DMS 273 (cell line): Measurements from ENCODE around the gene UPK1B.
A peak's percentile ranks its signal among the peaks of the same experiment; 100 is the strongest.

Experiments
- DNase-seq: peaks from one replicate; lab custom pipeline; 2025; ENCODE audit not compliant: unreplicated experiment; lab: John Stamatoyannopoulos, UW

UPK1B gene

GRCh38 chr3:119175872-119176756 is 2.7 kb downstream of the UPK1B start:
- no peak for DNase-seq

GRCh38 chr3:119176778-119177177 is 3.4 kb downstream of the UPK1B start:
- DNase-seq: no peak

GRCh38 chr3:119177321-119177720 is 3.9 kb downstream of the UPK1B start:
- DNase-seq: no peak

GRCh38 chr3:119181765-119182164 is 8.4 kb downstream of the UPK1B start:
- no peak for DNase-seq

GRCh38 chr3:119184111-119184510 is 10.7 kb downstream of the UPK1B start:
- DNase-seq: no peak

GRCh38 chr3:119184796-119185570 is 11.6 kb downstream of the UPK1B start:
- no peak for DNase-seq

GRCh38 chr3:119187266-119187665 is 13.9 kb downstream of the UPK1B start:
- DNase-seq: no peak

- DNase-seq: no peak
Measured at GRCh38 chr3:119191800-119192199, 18.4 kb downstream of the UPK1B start.

GRCh38 chr3:119194237-119195150 is 21.1 kb downstream of the UPK1B start:
- DNase-seq: no peak

GRCh38 chr3:119195151-119195476 is 21.7 kb downstream of the UPK1B start:
- DNase-seq: no peak

- DNase-seq: no peak
Measured at GRCh38 chr3:119195911-119196310, 22.5 kb downstream of the UPK1B start.

GRCh38 chr3:119205209-119205608 is 31.8 kb downstream of the UPK1B start:
- no peak for DNase-seq

GRCh38 chr3:119205685-119206084 is 32.3 kb downstream of the UPK1B start:
- DNase-seq: no peak

GRCh38 chr3:119206611-119207511 is 33.5 kb downstream of the UPK1B start:
- peak; percentile 83 for DNase-seq

- DNase-seq: no peak
Measured at GRCh38 chr3:119207512-119207875, 34.1 kb downstream of the UPK1B start.

GRCh38 chr3:119211193-119211592 is 37.8 kb downstream of the UPK1B start:
- DNase-seq: no peak

GRCh38 chr3:119211803-119212202 is 38.4 kb downstream of the UPK1B start:
- DNase-seq: no peak

GRCh38 chr3:119219069-119219468 is 45.7 kb downstream of the UPK1B start:
- no peak for DNase-seq

- DNase-seq: no peak
Measured at GRCh38 chr3:119220198-119220597, 46.8 kb downstream of the UPK1B start.

GRCh38 chr3:119220970-119221667 is 47.7 kb downstream of the UPK1B start:
- no peak for DNase-seq
